NCI-H1417 (cell line): Measurements from ENCODE around the gene DPEP3.
A peak's percentile ranks its signal among the peaks of the same experiment; 100 is the strongest.
"Not testable (repeated sequence)": the region's sequence is repeated elsewhere in the genome, so short reads cannot be mapped to it uniquely, and the experiment has no call there.

Source experiments
- DNase-seq, 3 experiments: peaks; one replicate each; lab custom pipeline; 2025; lab: John Stamatoyannopoulos, UW

DPEP3 gene

DNA sequence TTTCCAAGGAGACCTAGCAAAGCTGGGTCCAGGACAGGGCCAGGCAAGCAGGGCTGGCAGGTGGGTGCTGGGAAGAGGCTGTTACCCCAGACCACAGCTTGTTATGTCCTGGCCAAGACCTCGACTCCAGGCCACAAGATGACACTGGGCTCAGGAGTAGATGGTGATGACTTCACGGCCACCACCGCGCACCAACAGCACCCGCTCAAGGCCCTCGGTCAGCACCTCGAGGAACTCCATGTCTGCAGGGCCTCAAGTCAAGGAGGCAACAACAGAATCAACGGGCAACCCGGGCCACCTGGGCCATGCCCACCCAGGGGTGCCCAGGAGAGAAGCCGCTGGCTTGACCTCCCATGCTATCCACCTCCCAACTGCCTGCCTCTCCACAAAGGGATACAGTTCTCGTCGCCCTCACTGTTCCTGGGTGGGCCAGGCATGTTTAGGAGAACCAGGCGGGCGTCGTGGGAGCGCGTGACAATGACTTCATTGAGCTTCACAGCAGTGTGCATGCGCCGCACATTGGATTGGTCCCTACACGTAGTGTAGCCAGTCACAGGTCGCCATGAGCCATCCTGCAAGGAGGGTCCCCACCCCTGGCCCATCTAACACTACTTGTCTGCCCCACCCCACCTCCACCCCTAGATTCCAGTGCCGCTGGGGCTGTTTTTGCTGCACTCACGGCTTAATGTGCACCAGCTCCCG lies 35.5 kb downstream of the DPEP3 start:
- no peak for DNase-seq

DNA sequence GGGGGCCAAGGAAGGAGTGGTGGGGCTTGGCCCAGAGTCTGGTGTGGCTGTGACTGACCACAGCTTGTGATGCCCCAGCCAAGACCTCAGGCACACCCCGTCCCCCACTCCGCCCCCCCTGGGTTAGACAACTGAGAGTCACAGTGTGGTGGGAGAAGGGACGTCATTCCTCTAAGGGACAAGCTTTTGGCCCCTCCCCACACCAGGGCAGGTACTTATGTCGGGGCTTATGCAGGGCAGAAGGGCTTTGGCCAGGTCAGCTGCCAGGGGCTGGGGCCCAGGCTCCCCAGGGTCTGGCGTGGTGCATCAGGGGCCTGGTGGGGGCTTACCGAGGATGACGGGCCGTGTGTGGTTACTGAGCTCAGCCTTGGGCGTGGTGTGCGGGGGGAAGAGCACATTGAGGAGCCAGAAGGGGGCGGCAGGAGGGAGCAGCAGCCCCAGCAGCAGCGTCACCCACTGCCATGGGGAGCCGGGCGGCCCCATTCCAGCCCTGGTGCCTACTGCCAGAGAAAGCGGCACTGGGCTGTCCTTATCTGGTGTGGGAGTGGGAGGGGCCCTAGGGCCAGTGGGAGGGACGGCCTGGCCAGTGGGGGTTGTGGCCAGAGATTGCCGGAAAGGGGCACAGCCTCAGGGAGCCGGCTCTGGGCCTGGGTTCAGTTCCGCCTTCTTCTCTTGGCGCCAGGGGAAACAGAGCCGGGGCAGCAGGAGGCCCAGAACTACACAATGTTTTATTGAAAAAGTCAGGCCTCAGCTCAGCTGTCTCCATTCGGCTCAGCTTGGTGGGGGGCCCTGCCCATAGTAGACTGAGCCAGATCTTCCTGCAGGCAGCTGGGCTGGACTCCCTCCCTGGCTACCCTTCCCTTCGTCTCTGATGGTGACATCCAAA lies 36.4 kb downstream of the DPEP3 start, which contains the start of gene LCAT:
LCAT (minus strand) TSS at position 502 of the 886 bp plus-strand sequence; CDS start at position 483, 19 bp downstream.
- DNase-seq = no peak

DNA sequence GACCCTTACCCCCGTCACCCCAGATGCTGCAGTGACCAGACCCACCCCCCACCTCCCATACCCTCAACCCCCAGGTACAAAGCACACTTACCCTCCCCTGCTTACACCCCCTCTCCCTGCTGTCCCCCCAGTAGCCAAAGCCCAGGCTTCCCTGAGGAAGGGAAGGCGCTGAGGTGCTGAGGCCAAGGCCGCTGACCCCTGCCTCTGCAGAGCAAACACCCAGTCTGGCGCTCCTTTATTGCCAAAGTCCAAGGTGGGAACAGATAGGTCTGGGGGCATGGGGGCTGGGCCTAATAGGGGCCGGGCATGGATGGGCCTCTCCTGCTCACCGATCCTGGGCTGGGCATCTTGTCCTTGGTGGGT lies 37.1 kb downstream of the DPEP3 start:
- DNase-seq = no peak

DNA sequence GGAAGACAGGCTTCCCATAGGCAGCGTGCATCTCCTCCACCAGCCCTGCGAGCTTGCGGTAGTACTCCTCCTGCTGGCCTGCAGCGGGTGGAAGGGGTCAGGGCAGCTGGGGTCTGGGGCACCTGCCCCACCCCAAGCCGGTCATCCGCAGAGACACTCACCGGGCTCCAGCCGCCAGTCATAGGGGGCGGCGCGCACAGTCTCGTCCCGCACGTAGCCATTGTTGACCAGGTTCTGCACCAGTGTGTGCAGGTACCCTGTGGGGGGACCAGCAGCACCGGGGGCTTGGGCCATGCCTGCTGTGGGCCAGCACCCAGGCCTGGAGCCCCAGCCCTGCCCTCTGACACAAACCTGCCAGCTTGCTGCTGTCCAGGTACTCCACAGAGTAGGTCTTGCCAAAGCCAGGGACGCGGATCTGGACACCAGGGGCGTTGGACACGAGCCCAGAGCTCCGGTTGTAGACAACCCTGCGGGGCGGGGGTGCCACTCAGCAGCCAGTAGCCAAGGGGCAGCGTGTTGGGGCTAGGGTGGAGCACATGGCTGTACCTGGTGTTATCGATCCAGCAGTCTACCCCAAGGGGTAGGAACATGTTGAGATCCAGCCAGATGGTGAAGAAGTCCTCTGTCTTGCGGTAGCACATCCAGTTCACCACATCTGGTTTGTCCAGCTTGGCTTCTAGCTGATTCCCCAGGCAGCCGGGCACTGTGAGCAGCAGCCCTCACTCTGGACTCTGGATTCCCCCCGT lies 37.6 kb downstream of the DPEP3 start:
- no peak for DNase-seq

DNA sequence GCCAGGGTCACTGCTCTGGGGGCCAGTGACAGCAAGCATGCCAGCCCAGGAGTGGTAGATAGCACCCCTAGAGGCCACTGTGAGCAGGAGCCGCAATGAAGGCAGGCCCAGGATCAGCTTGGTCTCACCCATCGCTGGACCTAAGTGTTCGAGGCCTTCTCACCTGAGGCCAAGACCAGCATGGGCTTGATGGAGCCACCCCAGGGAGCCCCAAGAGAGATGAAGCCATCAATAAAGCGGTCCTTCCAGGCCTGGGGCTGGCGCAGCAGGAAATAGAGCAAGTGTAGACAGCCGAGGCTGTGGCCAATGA lies 38.1 kb downstream of the DPEP3 start:
- peak in 1 of 3 experiments; percentile 30 for DNase-seq

DNA sequence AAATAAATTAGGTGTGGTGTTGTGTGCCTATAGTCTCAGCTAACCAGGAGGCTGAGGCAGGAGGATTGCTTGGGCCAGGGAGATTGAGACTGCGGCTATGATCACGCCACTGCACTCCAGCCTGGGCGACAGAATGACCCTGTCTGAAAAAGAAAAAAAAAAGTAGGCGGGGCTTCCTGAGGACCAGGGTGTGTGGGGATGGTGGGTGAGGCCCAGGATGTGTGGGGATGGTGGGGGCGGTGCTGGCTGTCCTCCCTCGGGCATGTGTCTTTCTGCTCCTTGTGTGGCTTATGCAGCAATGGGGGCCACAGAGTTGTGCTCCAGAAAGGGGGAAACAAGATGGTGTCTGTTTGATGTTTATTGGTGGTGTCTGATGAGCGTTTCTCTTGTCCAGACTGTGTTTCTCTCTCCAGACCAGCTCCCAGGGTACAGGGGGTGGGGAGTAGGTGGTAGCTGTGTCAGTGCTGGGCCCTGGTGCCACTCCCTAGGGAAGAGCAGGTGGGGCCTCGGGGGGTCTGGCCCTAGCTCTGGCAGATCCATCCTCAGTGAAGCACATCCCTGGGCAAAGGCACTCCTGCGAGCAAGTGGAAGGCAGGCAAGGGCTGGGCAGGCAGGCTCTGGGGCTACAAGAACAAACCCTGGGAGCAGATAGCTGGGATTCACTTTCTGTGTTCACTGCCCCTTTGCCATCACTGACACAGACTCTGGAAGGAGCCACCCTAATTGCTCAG lies 38.7 kb downstream of the DPEP3 start:
- no peak for DNase-seq

DNA sequence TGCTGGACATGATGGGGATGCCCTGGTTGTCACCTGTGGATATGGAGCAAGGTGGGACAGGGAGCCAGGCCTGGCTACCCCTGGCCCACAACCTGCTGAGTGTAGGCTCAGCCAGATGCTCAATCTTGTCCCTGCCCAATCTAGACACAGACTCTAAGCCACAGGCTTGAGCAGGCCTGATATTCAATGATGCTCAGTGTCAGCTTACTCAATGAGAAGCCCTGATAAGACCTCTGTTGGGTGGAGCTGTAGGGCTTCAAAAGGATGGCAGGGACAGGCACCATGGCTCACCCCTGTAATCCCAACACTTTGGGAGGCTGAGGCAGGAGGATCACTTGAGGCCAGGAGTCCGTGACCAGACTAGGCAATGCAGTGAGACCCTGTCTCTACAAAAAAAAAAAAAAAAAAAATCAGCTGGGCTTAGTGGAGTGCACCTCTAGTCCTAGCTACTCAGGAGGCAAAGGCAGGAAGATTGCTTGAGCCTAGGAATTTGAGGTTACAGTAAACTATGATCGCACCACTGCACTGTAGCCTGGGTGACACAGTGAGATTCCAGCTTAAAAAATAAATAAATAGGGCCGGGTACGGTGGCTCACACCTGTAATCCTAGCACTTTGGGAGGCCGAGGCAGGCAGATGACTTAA lies 39.7 kb downstream of the DPEP3 start:
- no peak for DNase-seq

DNA sequence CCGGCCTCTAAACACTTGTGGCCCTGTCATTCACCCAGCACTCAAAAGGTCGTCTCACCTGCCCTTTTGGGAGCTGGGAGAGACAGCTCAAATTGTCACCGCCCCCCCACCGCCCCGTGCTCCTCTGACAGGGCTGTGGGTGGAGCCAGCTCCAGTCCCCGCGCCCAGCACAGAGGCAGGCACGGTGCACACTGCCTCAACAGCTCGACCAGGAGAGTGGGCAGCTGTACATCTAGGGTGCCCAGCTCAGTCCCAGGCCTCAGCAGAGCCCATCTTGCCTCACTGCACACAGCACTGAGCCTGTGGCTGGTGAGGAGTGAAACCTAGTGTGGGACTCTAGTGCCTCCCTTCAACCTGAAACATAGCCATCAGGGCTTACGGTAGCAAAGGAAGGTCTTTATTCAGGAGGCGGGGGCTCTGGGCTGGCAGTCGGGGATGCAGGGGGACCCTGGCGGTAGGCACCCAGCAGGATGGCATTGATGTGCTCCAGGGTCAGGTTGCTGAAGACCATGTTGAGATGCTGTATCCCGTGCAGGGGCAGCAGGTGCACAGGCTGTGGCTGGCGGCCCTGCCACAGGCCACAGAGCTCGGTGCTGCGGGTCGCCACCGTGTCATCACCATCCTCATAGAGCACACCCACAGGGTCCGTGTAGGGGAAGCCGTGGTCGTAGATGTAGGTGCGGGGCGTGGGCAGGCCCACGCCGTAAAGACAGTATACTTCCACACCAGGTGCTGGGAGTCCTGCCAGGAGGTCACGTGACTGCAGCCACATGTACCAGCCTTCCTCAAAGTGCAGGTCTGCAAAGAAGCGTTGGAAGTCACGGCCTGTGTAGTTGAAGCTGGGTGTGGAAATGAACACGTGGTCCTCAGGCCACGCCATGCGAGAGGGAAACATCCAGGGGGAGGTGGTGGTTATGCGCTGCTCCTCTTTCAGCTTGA lies 40.5 kb downstream of the DPEP3 start:
- DNase-seq = no peak

DNA sequence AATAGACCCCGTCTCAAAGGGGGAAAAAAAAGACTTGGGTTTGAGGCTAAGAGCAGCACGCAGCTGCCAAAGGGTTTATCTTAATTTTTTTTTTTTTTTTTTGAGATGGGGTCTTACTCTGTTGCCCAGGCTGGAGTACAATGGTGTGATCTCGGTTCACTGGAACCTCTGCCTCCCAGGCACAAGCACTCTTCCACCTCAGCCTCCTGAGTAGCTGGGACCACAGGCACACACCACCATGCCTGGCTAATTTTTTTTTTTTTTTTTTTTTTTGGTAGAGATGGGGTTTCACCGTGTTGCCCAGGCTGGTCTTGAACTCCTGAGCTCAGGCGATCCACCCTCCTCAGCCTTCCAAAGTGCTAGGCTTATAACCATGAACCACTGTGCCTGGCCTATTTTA lies 42.6 kb downstream of the DPEP3 start:
- DNase-seq = not testable (repeated sequence)

DNA sequence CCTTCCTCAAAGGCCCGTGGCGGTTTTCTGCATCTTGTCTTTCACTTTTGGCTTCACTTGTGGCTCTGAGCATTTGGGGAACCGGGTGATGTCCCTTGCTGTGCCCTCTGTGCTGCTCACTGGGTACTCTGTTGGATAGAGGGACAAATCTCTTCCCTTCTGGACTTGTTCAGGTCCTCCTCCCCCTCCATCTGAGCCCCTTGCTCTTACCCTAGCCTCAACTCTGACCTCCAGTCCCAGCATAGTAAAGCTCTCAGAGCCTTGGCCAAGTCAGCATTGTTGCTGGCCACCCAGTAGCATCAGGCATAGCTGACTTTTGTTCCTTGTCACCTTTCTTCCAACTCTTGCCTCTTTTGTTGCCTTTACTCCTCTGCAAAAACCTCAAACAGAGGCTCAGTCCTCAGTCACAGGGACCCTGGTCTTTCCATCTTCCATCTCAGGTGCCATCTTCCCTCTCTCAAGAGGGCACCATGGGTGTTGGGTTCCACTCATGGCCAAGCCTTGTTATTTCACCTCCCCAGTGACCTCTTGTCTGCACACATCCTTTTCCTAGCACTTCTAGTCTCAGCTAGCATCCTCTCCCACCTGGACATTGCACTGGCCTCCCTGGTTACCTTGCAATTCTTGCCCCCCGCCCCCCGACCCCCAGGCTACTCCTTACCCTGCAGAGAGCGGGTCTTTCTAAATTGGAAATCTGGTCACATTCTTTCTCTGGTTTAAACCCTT lies 43.3 kb downstream of the DPEP3 start:
- peak; percentile 19 to 49 (median 33) for DNase-seq

DNA sequence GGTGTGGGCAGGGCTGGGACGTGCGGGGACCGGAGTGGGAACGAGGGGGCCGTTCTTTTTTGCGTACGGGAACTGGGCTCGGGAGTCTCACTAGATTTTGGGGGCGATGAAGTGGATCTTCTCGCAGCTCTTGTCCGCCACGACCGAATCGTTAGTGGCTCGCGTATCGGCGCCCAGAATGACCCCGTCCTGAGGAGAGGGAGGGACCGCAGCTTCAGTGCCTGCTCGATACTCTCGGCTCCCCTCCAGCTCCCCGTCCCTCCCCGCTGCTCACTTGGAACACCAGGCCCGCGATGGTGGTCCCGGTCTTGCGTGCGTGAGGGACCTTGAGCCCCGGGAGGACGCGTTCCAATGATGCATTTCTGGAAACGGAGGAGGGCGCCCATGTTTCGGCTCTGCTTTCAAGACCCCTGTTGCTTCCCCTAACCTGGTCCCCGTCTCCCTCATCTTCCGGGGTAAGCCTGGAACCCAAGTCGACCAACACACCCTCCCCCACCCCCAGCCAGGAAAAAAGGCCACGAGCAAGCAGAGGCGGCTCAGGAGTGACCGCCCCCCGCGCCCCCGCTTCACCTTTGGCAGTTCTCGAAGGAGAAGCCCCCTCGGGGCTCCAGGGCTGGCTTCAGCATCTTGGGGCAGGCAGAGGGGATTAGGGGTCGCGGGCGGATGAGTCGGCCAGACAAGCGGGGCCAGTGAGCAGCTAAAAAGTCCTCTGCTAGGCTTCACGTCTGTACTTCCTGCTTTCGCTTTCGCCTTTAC lies 44.0 kb downstream of the DPEP3 start, which contains the start of gene PSMB10:
PSMB10 (minus strand) TSS at position 727 of the 756 bp plus-strand sequence; CDS start at position 626, 101 bp downstream.
- peak in 2 of 3 experiments; percentile 65 to 70 for DNase-seq

DNA sequence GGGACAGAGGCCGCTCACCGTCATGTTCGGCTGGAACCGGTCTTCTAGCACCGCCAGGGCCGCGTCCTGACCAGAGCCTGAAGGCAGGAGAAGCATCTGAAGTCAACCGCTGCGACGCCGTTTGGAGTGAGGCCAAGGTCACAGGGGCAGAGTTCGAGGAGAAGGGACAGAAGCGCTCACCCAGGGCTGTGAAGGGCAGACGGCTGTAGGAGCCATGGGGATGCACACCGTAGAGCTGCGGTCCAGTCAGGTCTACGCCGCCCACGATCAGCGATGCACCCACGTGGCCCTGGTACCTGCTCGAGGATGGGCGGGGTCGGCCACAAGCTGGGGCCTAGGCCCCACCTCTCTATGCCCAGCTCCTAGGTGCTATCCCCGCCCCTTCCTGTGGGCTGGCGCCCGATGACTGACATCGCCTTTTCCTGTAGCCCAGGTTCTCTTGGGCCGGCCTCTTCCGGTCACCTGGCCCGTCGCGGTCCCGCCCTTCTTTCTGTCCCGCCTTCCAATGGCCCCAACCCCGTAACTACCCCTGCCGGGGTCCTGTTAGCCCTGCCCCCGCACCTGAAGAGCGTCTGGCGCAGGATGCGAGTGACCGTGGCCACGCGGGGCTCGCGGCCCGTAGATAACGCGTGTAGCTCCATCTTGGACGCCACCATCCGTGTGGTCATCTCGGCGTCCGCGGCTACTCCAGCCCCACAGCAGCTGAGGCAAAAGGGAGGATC lies 44.7 kb downstream of the DPEP3 start:
- peak; percentile 92 to 98 (median 96) for DNase-seq

DNA sequence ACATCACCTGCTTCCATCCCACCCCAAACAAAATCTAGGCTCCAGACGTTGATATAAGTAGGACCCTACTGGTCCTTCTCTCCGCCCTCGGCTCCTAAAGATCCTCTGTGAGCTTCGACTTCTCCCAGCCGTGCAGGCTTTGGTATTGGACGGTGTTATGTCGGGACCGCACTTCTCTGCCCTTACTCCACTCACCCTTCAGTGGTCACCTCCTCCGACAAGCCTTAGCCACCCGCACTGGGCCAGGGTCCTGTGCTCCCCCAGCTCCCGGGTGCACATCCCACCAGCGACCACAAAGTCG lies 45.2 kb downstream of the DPEP3 start:
- DNase-seq = no peak

DNA sequence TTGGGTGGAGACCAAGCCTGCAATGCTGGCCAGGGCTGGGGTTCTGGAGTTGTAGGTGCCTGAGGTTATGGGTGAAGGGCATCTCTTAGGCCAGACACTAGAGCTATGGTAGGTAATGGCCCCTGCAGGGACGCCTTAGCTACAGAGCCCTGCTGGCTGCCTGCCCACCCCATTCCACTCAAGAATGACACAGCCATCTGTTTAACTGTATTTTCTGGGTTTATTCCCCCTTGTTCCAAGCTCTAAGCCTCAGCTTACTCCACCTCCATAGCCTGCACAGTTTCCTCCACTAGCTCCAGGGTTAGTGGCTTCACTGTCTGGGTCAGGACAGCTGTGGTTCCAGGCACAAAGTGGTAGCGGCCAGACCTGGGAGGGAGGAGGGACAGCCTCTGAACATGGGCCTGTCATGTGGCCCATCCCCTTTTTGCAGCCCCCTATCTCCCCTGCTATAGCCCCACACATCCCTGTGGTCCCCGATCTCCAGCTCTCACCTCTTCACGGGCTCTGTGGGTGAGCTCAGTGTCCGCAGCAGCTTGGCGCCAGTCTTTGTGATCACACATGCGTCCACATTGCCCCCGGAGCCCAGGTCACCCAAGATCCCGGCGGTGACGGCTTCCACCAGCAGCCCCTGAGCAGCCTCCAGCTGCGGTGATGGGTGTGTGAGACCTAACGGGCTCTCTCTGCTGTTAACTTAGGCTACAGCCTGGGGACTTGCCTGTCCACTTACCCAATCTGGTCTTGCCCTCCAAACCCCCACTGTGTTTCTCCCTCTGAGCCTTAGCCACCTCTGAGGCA lies 45.8 kb downstream of the DPEP3 start:
- no peak for DNase-seq

DNA sequence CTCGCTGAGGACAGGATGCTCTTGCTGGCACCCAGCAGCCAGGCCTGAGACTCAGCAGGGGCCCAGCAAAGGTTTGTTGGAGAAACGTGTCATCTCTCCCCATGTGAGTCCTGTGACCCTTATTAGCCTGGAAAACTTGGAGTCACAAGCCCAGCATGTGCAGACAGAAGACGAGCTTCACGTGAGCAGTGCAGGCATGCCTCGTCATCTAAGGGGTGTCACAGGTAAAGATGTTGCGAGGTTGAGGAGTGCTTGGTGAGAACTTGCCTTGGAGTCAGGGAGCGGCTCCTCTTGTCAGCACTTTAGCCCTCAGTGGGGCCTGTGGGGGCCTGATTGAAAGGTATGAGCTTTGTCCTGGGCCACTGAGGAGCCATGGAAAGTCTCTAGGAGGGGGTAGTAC lies 46.5 kb downstream of the DPEP3 start:
- DNase-seq = no peak

DNA sequence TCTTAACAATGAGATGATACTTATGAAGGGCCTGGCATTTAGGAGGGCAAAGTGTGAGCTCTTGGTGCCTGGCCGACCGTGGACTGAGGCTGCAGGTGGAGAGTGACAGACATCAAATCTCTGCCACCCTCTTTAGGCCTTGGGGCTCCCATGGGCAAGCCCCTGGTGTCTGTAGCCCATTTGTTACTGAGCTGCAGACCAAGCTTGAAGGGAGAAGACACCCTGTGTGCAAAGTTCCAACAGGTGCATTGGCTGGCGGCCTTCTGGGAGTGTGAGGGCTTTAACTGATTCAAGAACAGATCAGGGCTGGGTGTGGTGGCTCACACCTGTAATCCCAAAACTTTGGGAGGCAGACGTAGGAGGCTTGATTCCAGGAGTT lies 47.8 kb downstream of the DPEP3 start:
- DNase-seq = no peak

DNA sequence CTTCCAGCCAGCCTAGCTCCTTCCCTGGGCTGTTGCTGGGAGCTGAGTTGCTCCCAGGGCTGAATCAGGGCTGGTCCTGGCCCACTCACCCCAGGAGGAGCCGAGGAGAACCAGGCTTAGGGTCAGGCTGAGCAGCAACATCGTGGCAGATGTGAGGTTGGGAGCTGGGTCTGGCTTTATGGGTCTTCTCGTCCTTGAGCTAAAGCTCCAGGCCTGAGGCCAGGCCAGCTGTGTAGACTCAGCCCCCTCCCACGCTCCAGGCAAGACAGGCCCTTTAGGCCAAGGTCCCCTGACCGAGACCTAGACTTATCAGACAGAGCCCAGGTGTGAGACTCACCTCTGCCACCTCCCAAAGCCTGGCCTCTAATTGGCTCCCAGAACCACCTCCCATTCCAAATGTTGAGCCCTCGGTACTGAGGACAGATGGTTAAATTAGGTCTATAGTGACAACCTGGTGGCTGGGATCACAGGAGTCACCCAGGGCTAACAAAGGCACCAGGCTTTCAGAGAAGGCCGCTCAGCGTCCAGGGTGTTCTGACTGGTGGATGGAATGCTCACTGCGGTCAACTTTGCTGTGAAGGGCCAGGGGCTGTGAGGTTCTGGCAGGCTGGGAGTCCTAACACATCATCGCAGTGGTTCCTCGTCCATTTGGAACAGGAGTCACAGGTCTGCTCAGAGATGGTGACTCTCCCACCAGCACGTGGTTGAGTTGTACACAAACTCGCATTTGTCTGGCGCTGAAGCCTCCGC lies 48.4 kb downstream of the DPEP3 start, which contains the start of gene CTRL:
CTRL (minus strand) TSS at position 151 of the 750 bp plus-strand sequence; CDS start at position 141, 10 bp downstream.
- DNase-seq = no peak
